Upper lobe of right lung (tissue), 1 donor: ENCODE measurements around the gene DLG4. TPM values are rescaled to one million over a fixed set of nuclear protein-coding genes. Genes with fewer than 3 reads are reported as not detected.

Experiments
- ATAC-seq: fragments of 200-7000 bp; cut with Tn5 transposase; one replicate; pipeline ENCODE4 v1.9.1; 2020; ENCODE audit warnings: mild to moderate bottlenecking, moderate library complexity
- DNase-seq: peaks from one replicate; pipeline ENCODE4 v3.0.0-alpha.2; 2020
- H3K27ac ChIP-seq: fragments of 200-600 bp; one replicate; pipeline ENCODE4 v1.8.0; 2022
- H3K27me3 ChIP-seq: fragments of 200-600 bp; one replicate; pipeline ENCODE4 v1.8.0; 2022; ENCODE audit warnings: mild to moderate bottlenecking
- H3K36me3 ChIP-seq: fragments of 200-600 bp; one replicate; pipeline ENCODE4 v1.8.0; 2022
- H3K4me1 ChIP-seq: fragments of 200-600 bp; one replicate; pipeline ENCODE4 v1.8.0; 2022
- H3K4me3 ChIP-seq: fragments of 200-600 bp; one replicate; pipeline ENCODE4 v1.8.0; 2022; ENCODE audit warnings: mild to moderate bottlenecking
- H3K9me3 ChIP-seq: fragments of 200-600 bp; one replicate; pipeline ENCODE4 v1.8.0; 2022
- intact Hi-C: fragments of 100-400 bp; cut with DNase I; formaldehyde crosslinking; loops from one replicate; pipeline ENCODE4 v1.11.0; 2022
- microRNA-seq: library from miRNA; unstranded; fragments of <30 nt; microRNA quantifications from one replicate; pipeline ENCODE4 v1.2.0, GENCODE V29; 2020; ENCODE audit warnings: borderline microRNAs expressed
- total RNA-seq: library from RNA; stranded (reverse); fragmentation: NEBNext Ultra II Directional; extraction: Animal tissue kit (Norgen Biotek cat#: 25700); gene quantifications from one replicate; pipeline ENCODE4 v1.2.1, GENCODE V29; 2021
- TF ChIP-seq, protein P1 (sequence below): fragments of 200-600 bp; IDR thresholded peaks from one replicate; pipeline ENCODE4 v1.8.0; 2022; ENCODE audit warnings: antibody characterized with exemption
- donor health status: DM: no; HTN: yes; CAD: no; lungs with severe emphysema.

The DLG4 gene
- total RNA-seq, 1 donor from 2014 or later: 30.7 TPM

DNA sequence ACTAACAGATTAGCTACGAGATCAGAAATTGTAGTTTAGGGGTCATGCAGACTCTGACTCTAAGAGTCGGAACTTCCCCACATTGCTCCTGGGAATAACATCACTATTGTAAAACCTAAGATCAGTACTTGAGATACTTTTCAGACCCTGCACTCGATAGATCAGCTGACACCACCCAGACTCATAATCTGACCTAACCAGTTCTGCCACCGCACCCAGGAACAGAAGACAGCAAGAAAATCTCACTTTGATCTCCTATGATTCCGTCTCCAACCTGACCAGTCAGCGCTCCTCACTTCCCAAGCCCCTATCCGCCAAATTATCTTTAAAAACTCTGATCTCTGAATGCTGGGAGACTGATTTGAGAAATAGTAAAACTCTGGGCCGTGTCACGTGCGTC is 77.8 kb downstream of the DLG4 start:
- no peaks in the 10 kb centered on the region for H3K36me3 ChIP-seq
- H3K4me1 ChIP-seq: no peaks in the 10 kb centered on the region
- no peaks in the 10 kb centered on the region for H3K9me3 ChIP-seq
- peak overlapping the region; percentile 25 for H3K4me3 ChIP-seq
- intact Hi-C loops: no loop called here
- H3K27me3 ChIP-seq: peaks cover 5% of the 10 kb centered on the region
- peak; percentile 17 for ATAC-seq
- no peak overlapping the region for H3K27ac ChIP-seq
- peak; percentile 51 for DNase-seq
- TF ChIP-seq, protein P1, sequence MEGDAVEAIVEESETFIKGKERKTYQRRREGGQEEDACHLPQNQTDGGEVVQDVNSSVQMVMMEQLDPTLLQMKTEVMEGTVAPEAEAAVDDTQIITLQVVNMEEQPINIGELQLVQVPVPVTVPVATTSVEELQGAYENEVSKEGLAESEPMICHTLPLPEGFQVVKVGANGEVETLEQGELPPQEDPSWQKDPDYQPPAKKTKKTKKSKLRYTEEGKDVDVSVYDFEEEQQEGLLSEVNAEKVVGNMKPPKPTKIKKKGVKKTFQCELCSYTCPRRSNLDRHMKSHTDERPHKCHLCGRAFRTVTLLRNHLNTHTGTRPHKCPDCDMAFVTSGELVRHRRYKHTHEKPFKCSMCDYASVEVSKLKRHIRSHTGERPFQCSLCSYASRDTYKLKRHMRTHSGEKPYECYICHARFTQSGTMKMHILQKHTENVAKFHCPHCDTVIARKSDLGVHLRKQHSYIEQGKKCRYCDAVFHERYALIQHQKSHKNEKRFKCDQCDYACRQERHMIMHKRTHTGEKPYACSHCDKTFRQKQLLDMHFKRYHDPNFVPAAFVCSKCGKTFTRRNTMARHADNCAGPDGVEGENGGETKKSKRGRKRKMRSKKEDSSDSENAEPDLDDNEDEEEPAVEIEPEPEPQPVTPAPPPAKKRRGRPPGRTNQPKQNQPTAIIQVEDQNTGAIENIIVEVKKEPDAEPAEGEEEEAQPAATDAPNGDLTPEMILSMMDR: no peak

- Histone ChIP-seq H3K4me3 (no peak overlapping the region), H3K27me3 (peaks cover 5% of the 10 kb centered on the region), H3K9me3 (no peaks in the 10 kb centered on the region), H3K27ac (no peak overlapping the region), H3K4me1 (peaks cover 3% of the 10 kb centered on the region), H3K36me3 (no peaks in the 10 kb centered on the region)
- intact Hi-C loops: loop anchor here (5.0 kb wide), 1 partner anchor 87 kb away; no protein-coding TSS in a partner anchor
- TF ChIP-seq, protein P1: no peak
- ATAC-seq (no peak), DNase-seq (no peak)
Observed at GRCh38 chr17:7139400-7139799, 80.2 kb downstream of the DLG4 start.

DNA sequence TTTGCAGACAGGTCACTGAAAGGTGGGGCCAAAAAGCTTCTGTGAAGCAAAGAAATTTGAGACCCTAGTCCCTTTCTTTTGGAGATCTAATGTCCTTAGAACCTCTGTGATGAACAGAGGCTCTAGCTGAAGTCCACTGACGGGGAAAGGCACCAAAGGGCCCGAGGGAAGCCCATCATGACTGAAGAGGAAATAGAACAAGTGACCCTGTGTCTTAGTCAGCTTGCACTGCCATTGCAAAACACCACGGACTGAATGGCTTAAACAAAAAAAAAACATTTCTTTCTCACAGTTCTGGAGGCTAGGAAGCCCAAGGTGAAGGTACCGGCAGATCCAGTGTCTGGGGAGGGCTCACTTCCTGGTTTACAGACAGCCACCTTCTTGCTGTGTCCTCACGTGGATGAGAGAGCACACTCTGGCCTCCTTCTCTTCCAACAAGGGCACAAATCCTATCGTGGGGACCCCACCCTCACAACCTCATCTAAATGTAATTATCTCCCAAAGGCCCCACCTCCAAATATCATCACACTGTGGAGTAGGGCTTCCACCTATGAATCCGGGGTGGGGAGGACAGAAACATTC is 80.7 kb downstream of the DLG4 start:
- Histone ChIP-seq H3K27me3 (peaks cover 5% of the 10 kb centered on the region), H3K27ac (no peak overlapping the region), H3K4me1 (peaks cover 3% of the 10 kb centered on the region), H3K9me3 (no peaks in the 10 kb centered on the region), H3K36me3 (no peaks in the 10 kb centered on the region), H3K4me3 (no peak overlapping the region)
- TF ChIP-seq, protein P1: no peak
- ATAC-seq (peak; percentile 48), DNase-seq (no peak)
- intact Hi-C loops: loop anchor here (5.0 kb wide), 1 partner anchor 87 kb away; no protein-coding TSS in a partner anchor

DNA sequence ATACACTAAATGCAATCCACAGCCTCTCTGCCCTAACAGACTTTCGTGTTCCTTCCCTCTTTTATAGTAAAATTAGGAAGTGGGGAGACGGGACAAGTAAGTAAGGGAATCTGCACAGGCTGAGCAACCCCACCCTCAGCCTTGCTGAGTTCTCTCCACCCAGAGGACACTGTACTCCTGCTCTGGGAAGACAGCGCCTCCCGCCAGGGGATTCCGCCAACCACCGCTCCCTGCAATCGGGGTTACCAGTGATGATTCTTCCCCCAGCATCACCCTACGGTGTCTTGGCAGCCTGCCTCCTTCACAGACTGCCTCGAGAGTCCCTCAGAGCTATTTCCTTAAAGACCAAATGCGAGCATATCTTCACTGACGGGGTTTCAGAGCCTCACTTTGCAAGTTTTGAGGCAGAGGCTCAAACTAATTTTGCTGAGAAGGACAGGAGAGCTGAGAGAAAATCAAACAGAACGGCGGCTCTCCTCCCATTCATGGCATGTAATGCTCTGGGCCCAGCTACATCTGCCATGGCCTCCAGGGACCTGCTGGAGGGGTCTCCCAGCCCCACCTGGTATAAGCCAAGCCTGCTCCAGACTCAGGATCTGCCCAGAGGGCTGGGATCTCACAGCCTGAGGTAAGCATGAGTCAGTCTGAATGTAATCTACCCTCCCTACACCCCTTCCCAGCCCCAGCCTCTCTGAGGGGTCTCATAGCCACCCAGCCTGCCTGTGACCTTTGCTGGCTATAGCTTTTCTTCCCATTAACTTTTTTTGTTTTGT is 82.3 kb downstream of the DLG4 start:
- Histone ChIP-seq H3K27me3 (peaks cover 5% of the 10 kb centered on the region), H3K4me3 (peak overlapping the region; percentile 30), H3K36me3 (no peaks in the 10 kb centered on the region), H3K27ac (no peak overlapping the region), H3K9me3 (no peaks in the 10 kb centered on the region), H3K4me1 (peaks cover 3% of the 10 kb centered on the region)
- peak; percentile 74 for ATAC-seq
- DNase-seq: peak; percentile 70
- TF ChIP-seq, protein P1: no peak
- intact Hi-C loops: loop anchor here (5.0 kb wide), 1 partner anchor 85 kb away; no protein-coding TSS in a partner anchor

Small RNAs within 50 kb of the gene (microRNA-seq; reads per million reads assigned to microRNA genes)
- 547 reads per million, percentile 82 among the genes with 10 or more reads in this experiment for gene MIR324

Other genes starting within 250 kb of the DLG4 start
- 0.17 TPM for gene ALOX12, start 223.8 kb downstream of the DLG4 start, total RNA-seq
- 284 TPM for gene RNASEK, start 207.2 kb downstream of the DLG4 start, total RNA-seq
- 42.6 TPM for gene BCL6B, start 196.8 kb downstream of the DLG4 start, total RNA-seq
- gene SLC16A13, start 183.8 kb downstream of the DLG4 start, total RNA-seq: 10.1 TPM
- 6.8 TPM for gene SLC16A11, start 175.7 kb downstream of the DLG4 start, total RNA-seq
- 12.6 TPM for gene CLEC10A, start 139.6 kb downstream of the DLG4 start, total RNA-seq
- 1.3 TPM for gene ASGR2, start 105.0 kb downstream of the DLG4 start, total RNA-seq
- gene ASGR1, start 40.5 kb downstream of the DLG4 start, total RNA-seq: 4.3 TPM
- gene ACADVL, start 102 bp upstream of the DLG4 start, total RNA-seq: 544 TPM
- gene DVL2, start 14.7 kb upstream of the DLG4 start, total RNA-seq: 41.0 TPM
- 36.9 TPM for gene PHF23, start 19.6 kb upstream of the DLG4 start, total RNA-seq
- 547 TPM for gene GABARAP, start 22.6 kb upstream of the DLG4 start, total RNA-seq
- 141 TPM for gene CTDNEP1, start 31.9 kb upstream of the DLG4 start, total RNA-seq
- 35.0 TPM for gene ELP5, start 32.4 kb upstream of the DLG4 start, total RNA-seq
- 117 TPM for gene CLDN7, start 42.6 kb upstream of the DLG4 start, total RNA-seq
- gene SLC2A4, start 61.9 kb upstream of the DLG4 start, total RNA-seq: 1.6 TPM
- gene YBX2, start 74.8 kb upstream of the DLG4 start, total RNA-seq: not detected
- 241 TPM for gene EIF5A, start 87.8 kb upstream of the DLG4 start, total RNA-seq
- gene GPS2, start 95.5 kb upstream of the DLG4 start, total RNA-seq: 62.9 TPM
- gene NEURL4, start 109.5 kb upstream of the DLG4 start, total RNA-seq: 37.6 TPM
- gene ACAP1, start 116.7 kb upstream of the DLG4 start, total RNA-seq: 23.2 TPM
- 8.9 TPM for gene KCTD11, start 132.3 kb upstream of the DLG4 start, total RNA-seq
- not detected for gene TMEM95, start 135.3 kb upstream of the DLG4 start, total RNA-seq
- 5.8 TPM for gene TNK1, start 161.3 kb upstream of the DLG4 start, total RNA-seq
- gene PLSCR3, start 174.7 kb upstream of the DLG4 start, total RNA-seq: 30.3 TPM
- gene TMEM256, start 184.3 kb upstream of the DLG4 start, total RNA-seq: 45.2 TPM
- gene NLGN2, start 188.0 kb upstream of the DLG4 start, total RNA-seq: 11.7 TPM
- not detected for gene SPEM1, start 200.5 kb upstream of the DLG4 start, total RNA-seq
- not detected for gene SPEM2, start 205.8 kb upstream of the DLG4 start, total RNA-seq
- gene SPEM3, start 209.0 kb upstream of the DLG4 start, total RNA-seq: not detected
- gene TMEM102, start 215.6 kb upstream of the DLG4 start, total RNA-seq: 7.4 TPM
- gene FGF11, start 219.7 kb upstream of the DLG4 start, total RNA-seq: 1.1 TPM
- 10.1 TPM for gene CHRNB1, start 225.2 kb upstream of the DLG4 start, total RNA-seq